ENCODE data around the gene CBARP. TPM values are rescaled to one million over a fixed set of nuclear protein-coding genes. Genes with fewer than 3 reads are reported as not detected.

Gene CBARP
- total and polyA plus RNA-seq, 2 of the 13 experiments (the other 11 are each of a cell fraction or from before 2014, with no cell fraction given), result 1.2 to 1.4 TPM

DNA sequence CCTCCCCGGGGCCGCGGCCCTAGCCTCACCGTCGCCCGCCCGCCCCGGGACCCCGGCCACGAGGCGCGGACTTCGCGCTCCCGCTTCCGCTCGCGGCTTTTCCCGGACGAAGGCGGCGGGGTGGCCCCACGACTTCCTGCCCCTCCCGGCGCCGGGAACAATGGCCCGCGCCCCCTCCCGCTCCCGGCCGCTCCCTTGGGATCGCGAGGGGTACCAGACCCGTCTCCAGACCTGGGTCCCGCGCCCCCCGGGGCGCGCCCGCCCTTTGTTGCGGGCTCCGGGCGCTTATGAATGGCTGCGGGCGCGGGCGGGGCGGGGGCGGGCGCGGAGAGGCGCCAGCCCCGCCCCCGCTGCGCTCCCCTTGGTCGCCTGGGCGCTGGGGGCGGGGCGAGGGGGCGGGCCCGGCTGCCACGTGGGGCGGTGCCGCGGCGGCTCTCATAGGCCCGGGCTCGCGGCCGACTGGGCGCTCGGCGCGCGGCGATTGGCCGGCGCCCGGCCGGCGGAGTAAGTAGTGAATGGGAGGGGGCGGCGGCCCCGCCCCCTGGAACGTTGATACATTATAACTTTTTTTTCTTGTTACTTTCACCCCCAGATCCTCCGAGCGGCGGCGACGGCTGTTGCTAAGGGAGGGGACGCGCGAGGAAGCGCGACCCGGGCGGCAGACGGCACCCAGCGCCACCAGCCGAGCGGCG is 11.6 kb upstream of the CBARP start (continued):
- TF ChIP-seq, protein P1, sequence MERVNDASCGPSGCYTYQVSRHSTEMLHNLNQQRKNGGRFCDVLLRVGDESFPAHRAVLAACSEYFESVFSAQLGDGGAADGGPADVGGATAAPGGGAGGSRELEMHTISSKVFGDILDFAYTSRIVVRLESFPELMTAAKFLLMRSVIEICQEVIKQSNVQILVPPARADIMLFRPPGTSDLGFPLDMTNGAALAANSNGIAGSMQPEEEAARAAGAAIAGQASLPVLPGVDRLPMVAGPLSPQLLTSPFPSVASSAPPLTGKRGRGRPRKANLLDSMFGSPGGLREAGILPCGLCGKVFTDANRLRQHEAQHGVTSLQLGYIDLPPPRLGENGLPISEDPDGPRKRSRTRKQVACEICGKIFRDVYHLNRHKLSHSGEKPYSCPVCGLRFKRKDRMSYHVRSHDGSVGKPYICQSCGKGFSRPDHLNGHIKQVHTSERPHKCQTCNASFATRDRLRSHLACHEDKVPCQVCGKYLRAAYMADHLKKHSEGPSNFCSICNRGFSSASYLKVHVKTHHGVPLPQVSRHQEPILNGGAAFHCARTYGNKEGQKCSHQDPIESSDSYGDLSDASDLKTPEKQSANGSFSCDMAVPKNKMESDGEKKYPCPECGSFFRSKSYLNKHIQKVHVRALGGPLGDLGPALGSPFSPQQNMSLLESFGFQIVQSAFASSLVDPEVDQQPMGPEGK (CRISPR knock-in tag; IDR thresholded peaks at IDR 0.05), result peak; percentile 72
- 0 out of 2 replicates have a peak, but pooled peaks have one; percentile 66 for TF ChIP-seq ZNF562 (CRISPR knock-in tag; IDR thresholded peaks at IDR 0.05; ENCODE audit: borderline replicate concordance)
- 0 out of 2 replicates have a peak, but pooled peaks have one; percentile 40 for TF ChIP-seq ZNF746 (CRISPR knock-in tag; IDR thresholded peaks at IDR 0.05)
- TF ChIP-seq, protein P2, sequence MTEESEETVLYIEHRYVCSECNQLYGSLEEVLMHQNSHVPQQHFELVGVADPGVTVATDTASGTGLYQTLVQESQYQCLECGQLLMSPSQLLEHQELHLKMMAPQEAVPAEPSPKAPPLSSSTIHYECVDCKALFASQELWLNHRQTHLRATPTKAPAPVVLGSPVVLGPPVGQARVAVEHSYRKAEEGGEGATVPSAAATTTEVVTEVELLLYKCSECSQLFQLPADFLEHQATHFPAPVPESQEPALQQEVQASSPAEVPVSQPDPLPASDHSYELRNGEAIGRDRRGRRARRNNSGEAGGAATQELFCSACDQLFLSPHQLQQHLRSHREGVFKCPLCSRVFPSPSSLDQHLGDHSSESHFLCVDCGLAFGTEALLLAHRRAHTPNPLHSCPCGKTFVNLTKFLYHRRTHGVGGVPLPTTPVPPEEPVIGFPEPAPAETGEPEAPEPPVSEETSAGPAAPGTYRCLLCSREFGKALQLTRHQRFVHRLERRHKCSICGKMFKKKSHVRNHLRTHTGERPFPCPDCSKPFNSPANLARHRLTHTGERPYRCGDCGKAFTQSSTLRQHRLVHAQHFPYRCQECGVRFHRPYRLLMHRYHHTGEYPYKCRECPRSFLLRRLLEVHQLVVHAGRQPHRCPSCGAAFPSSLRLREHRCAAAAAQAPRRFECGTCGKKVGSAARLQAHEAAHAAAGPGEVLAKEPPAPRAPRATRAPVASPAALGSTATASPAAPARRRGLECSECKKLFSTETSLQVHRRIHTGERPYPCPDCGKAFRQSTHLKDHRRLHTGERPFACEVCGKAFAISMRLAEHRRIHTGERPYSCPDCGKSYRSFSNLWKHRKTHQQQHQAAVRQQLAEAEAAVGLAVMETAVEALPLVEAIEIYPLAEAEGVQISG (CRISPR knock-in tag; IDR thresholded peaks at IDR 0.05), result peak; percentile 20; the same call in 1 of the 2 replicates
- peak; percentile 90 for TF ChIP-seq POLR2AphosphoS5 (IDR thresholded peaks at IDR 0.05; ENCODE audit: low read depth, low read length)
- peak; percentile 25; the same call in 1 of the 2 replicates for TF ChIP-seq ELF1 (CRISPR knock-in tag; IDR thresholded peaks at IDR 0.05)
- no peak for TF ChIP-seq ZSCAN31 (CRISPR knock-in tag; IDR thresholded peaks at IDR 0.05; ENCODE audit: low read depth)
- TF ChIP-seq ZNF878 (CRISPR knock-in tag; IDR thresholded peaks at IDR 0.05), result no peak
- TF ChIP-seq ZNF766 (CRISPR knock-in tag; IDR thresholded peaks at IDR 0.05; ENCODE audit: borderline replicate concordance), result 0 out of 2 replicates have a peak, but pooled peaks have one; percentile 26
- TF ChIP-seq ZNF430 (CRISPR knock-in tag; IDR thresholded peaks at IDR 0.05), result peak; percentile 49; the same call in 1 of the 2 replicates
- 0 out of 2 replicates have a peak, but pooled peaks have one; percentile 67 for TF ChIP-seq DNMT3B (CRISPR knock-in tag; conservative IDR thresholded peaks at IDR 0.05)
- TF ChIP-seq, protein P3, sequence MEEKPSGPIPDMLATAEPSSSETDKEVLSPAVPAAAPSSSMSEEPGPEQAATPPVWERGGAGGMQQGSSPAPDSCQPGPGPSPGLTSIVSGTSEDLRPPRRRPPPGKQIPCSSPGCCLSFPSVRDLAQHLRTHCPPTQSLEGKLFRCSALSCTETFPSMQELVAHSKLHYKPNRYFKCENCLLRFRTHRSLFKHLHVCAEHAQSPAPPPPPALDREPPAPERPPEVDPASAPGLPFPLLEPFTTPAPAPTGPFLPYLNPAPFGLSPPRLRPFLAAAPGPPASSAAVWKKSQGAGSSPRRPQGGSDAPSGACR (CRISPR knock-in tag; IDR thresholded peaks at IDR 0.05), result 0 out of 2 replicates have a peak, but pooled peaks have one; percentile 46
- TF ChIP-seq SRY (CRISPR knock-in tag; IDR thresholded peaks at IDR 0.05), result peak; percentile 65; the same call in 1 of the 2 replicates
- peak; percentile 13; the same call in 1 of the 2 replicates for TF ChIP-seq NCOR1 (IDR thresholded peaks at IDR 0.05; ENCODE audit: borderline replicate concordance, low read length)
- TF ChIP-seq, protein P4, sequence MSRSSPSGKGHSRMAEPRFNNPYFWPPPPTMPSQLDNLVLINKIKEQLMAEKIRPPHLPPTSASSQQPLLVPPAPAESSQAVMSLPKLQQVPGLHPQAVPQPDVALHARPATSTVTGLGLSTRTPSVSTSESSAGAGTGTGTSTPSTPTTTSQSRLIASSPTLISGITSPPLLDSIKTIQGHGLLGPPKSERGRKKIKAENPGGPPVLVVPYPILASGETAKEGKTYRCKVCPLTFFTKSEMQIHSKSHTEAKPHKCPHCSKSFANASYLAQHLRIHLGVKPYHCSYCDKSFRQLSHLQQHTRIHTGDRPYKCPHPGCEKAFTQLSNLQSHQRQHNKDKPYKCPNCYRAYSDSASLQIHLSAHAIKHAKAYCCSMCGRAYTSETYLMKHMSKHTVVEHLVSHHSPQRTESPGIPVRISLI (CRISPR knock-in tag; IDR thresholded peaks at IDR 0.05; ENCODE audit: borderline replicate concordance), result peak; percentile 87
- peak; percentile 56; the same call in 1 of the 2 replicates for TF ChIP-seq TBX2 (CRISPR knock-in tag; IDR thresholded peaks at IDR 0.05; ENCODE audit: borderline replicate concordance)
